Activated CD4-positive, alpha-beta T cell treated with anti-CD3 and anti-CD28 coated beads, Interleukin-2, Interleukin-6, amounts not matched to agents 100 ng/mL and 50 ng/mL, durations not matched to agents 16 hours and 8 hours (primary cell): ENCODE data around the gene INPP4B.
"Not testable (repeated sequence)": the region's sequence is repeated elsewhere in the genome, so short reads cannot be mapped to it uniquely, and the experiment has no call there.

Experiments used
- DNase-seq: peaks from one replicate; pipeline ENCODE4 v3.0.0-alpha.2; 2020

Gene INPP4B

GRCh38 chr4:142406917-142407501, 439.1 kb downstream of the INPP4B start:
- peak; percentile 88 for DNase-seq

GRCh38 chr4:142406499-142406835, 439.6 kb downstream of the INPP4B start:
- DNase-seq, result no peak

- peak; percentile 61 for DNase-seq
These were observed 440.2 kb downstream of the INPP4B start for GRCh38 chr4:142405695-142406498.

- DNase-seq, result peak; percentile 89
These were observed 440.9 kb downstream of the INPP4B start for GRCh38 chr4:142405021-142405694.

GRCh38 chr4:142404191-142404611, 441.9 kb downstream of the INPP4B start:
- peak; percentile 84 for DNase-seq

- peak; percentile 57 for DNase-seq
These were observed 443.2 kb downstream of the INPP4B start for GRCh38 chr4:142402900-142403299.

- DNase-seq, result no peak
These were observed 443.9 kb downstream of the INPP4B start for GRCh38 chr4:142402156-142402555.

- DNase-seq, result not testable (repeated sequence)
These were observed 448.6 kb downstream of the INPP4B start for GRCh38 chr4:142397364-142397991.

GRCh38 chr4:142396279-142396678, 449.8 kb downstream of the INPP4B start:
- peak; percentile 58 for DNase-seq

GRCh38 chr4:142393127-142393526, 453.0 kb downstream of the INPP4B start:
- no peak for DNase-seq

- DNase-seq, result no peak
These were observed 459.2 kb downstream of the INPP4B start for GRCh38 chr4:142386856-142387255.

- no peak for DNase-seq
These were observed 459.7 kb downstream of the INPP4B start for GRCh38 chr4:142386449-142386848.

GRCh38 chr4:142383800-142384470, 462.2 kb downstream of the INPP4B start:
- DNase-seq, result no peak

GRCh38 chr4:142383354-142383753, 462.7 kb downstream of the INPP4B start:
- DNase-seq, result no peak

- DNase-seq, result no peak
These were observed 466.0 kb downstream of the INPP4B start for GRCh38 chr4:142380052-142380602.

GRCh38 chr4:142379277-142380051, 466.6 kb downstream of the INPP4B start:
- no peak for DNase-seq

- DNase-seq, result no peak
These were observed 467.9 kb downstream of the INPP4B start for GRCh38 chr4:142378179-142378578.

- peak; percentile 82 for DNase-seq
These were observed 468.6 kb downstream of the INPP4B start for GRCh38 chr4:142377342-142378091.

- DNase-seq, result no peak
These were observed 469.9 kb downstream of the INPP4B start for GRCh38 chr4:142376204-142376603.

GRCh38 chr4:142373610-142374009, 472.5 kb downstream of the INPP4B start:
- no peak for DNase-seq
